ENCODE data around the gene WBP2. TPM values are rescaled to one million over a fixed set of nuclear protein-coding genes. Genes with fewer than 3 reads are reported as not detected.

WBP2 gene
- total and polyA plus RNA-seq, 2 of the 8 experiments (the other 6 are each of a cell fraction or from before 2014, with no cell fraction given) = 48.2 to 71.2 TPM

GRCh38 chr17:75842411-75842810 lies 12.7 kb downstream of the WBP2 start:
- Histone ChIP-seq H3K9me3 (ENCODE audit: insufficient read depth in 2 of 2, low read depth in 1 of 2, low read length in 1 of 2) (no peaks in the 10 kb centered on the region), H2AFZ (ENCODE audit: low read length) (no peak overlapping the region), H2BK15ac (ENCODE audit: low read length) (no peak overlapping the region), H3K79me1 (ENCODE audit: low read depth, low read length) (no peaks in the 10 kb centered on the region), H3K23me2 (ENCODE audit: low read depth, low read length) (no peaks in the 10 kb centered on the region), H2BK20ac (ENCODE audit: low read length) (no peak overlapping the region), H2AK5ac (ENCODE audit: low read depth, low read length) (no peak overlapping the region), H3K36me3 (ENCODE audit: control insufficient read depth in 2 of 4, insufficient read depth in 4 of 4, low read length in 3 of 4) (peaks cover 2 to 10% (median 9%) of the 10 kb centered on the region in 4 experiments; a peak in 6 of 8 replicates), H3K56ac (replicated peaks; ENCODE audit: insufficient read length, low read depth, low read length) (no peak overlapping the region), H2BK12ac (ENCODE audit: low read depth, low read length) (0 out of 2 replicates have a peak overlapping the region, but pooled peaks have one; percentile 12), H3K4ac (replicated peaks; ENCODE audit: insufficient read length, low read depth, low read length) (no peak overlapping the region), H3K4me2 (ENCODE audit: insufficient read depth in 1 of 2, low read depth in 2 of 2, low read length in 2 of 2) (no peak overlapping the region), H4K91ac (replicated peaks; ENCODE audit: insufficient read length, low read length) (no peak overlapping the region), H3K23ac (ENCODE audit: insufficient read length) (no peak overlapping the region), H3K4me3 (ENCODE audit: extremely low read depth in 1 of 4, insufficient read depth in 2 of 4, low read depth in 3 of 4, low read length in 4 of 4) (no peak overlapping the region), H3K18ac (ENCODE audit: extremely low read depth, low read length) (no peak overlapping the region), H3K27ac (ENCODE audit: low read depth, low read length) (no peak overlapping the region), H3K79me2 (ENCODE audit: control insufficient read depth in 1 of 2, insufficient read depth in 2 of 2, low read length in 2 of 2) (no peaks in the 10 kb centered on the region), H2BK5ac (ENCODE audit: low read depth, low read length) (no peak overlapping the region), H3K9ac (replicated peaks in 1 of 4; ENCODE audit: extremely low read depth in 1 of 4, low read depth in 3 of 4, low read length in 3 of 4) (no peak overlapping the region), H3K14ac (ENCODE audit: insufficient read length) (no peak overlapping the region), H3K27me3 (replicated peaks in 1 of 4; ENCODE audit: control insufficient read depth in 3 of 4, extremely low read depth in 1 of 4, insufficient read depth in 3 of 4, low read length in 3 of 4) (no peaks in the 10 kb centered on the region), H3K4me1 (replicated peaks in 1 of 4; ENCODE audit: control insufficient read depth in 3 of 4, insufficient read depth in 4 of 4, low read length in 3 of 4) (peaks cover 0 to 8% (median 6%) of the 10 kb centered on the region in 4 experiments; a peak in 4 of 7 replicates), H4K8ac (ENCODE audit: extremely low read depth, insufficient read depth, low read length) (peak overlapping the region; percentile 51; the same call in 1 of the 2 replicates), H2BK120ac (replicated peaks; ENCODE audit: low read depth, low read length) (no peak overlapping the region), H4K5ac (ENCODE audit: insufficient read length, low read depth, low read length) (no peak overlapping the region), H4K20me1 (replicated peaks in 1 of 2; ENCODE audit: control insufficient read depth in 1 of 2, insufficient read depth in 2 of 2, low read length in 2 of 2) (peaks cover 0 to 1% of the 10 kb centered on the region in 2 experiments)
- POLR2A ChIA-PET (ENCODE audit: partially characterized antibody) = interaction anchor here (4.2 kb wide), 1 partner anchor 9 kb away, joined by 36 read pairs; no protein-coding TSS in a partner anchor
- CTCF ChIA-PET (ENCODE audit: partially characterized antibody) = interaction anchor here (0.6 to 27.2 kb wide), 4 partner anchors 10 to 156 kb away, joined by 3 to 563 read pairs (median 82); partner anchors contain the start of gene WBP2
- FAIRE-seq (no peak), DNase-seq (ENCODE audit: low read depth in 1 of 2, low spot score in 2 of 2) (no peak)
- WGBS, 2 experiments (ENCODE audit: extremely low coverage in 1 of 2, insufficient coverage in 1 of 2, insufficient read length in 1 of 2, insufficient replicate concordance in 2 of 2, low coverage in 1 of 2, low lambda C conversion rate in 2 of 2, missing lambda C conversion rate in 1 of 2) = 88% methylated on average over 17 of the region's 18 CpGs; no CpG with 5 or more reads in 1 of the 2 experiments
- TF ChIP-seq ZNF274 (IDR thresholded peaks at IDR 0.05; ENCODE audit: borderline replicate concordance, extremely low read depth, low read length) = no peak
